GM23248 (cell line): ENCODE results near the gene SDCCAG8.

Experiments
- EZH2 ChIP-seq: fragments of 200-600 bp; sonication (generic); IDR thresholded peaks from 2 replicates; pipeline ENCODE4 v1.6.1; 2018; ENCODE audit warnings: antibody characterized with exemption, mild to moderate bottlenecking; ENCODE audit not compliant: insufficient read depth, poor library complexity, severe bottlenecking
- EZH2phosphoT487 ChIP-seq: fragments of 200-600 bp; sonication (generic); IDR thresholded peaks from 2 replicates; pipeline ENCODE4 v1.6.1; 2018; ENCODE audit warnings: antibody characterized with exemption, moderate library complexity, mild to moderate bottlenecking, low read depth; ENCODE audit not compliant: insufficient read depth

DNA sequence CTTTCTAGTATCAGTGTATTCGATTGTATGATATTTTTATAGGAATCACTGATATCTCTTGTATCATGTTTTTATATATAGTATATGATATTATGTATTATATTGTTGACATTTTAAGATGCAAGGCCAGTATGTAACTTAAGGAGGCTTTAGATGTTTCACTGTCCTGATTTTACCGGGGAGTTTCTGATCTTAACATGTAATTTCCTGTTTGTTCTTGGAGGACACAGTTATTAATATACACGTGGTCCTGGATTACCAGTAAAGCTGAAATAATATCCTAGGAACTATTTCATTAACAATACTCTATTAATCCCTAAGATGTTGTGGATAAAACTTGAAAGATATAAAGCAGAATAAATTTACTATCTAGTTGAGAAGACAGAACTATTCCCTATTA lies 19.5 kb downstream of the SDCCAG8 start:
- TF ChIP-seq EZH2phosphoT487 (no peak), EZH2 (no peak)
